NCI-H748 (cell line): ENCODE measurements around the gene ZNF384.
"Not testable (repeated sequence)": the region's sequence is repeated elsewhere in the genome, so short reads cannot be mapped to it uniquely, and the experiment has no call there.

ENCODE experiments used
- DNase-seq: peaks from one replicate; lab custom pipeline; 2025; ENCODE audit not compliant: unreplicated experiment; lab: John Stamatoyannopoulos, UW

ZNF384 gene

DNA sequence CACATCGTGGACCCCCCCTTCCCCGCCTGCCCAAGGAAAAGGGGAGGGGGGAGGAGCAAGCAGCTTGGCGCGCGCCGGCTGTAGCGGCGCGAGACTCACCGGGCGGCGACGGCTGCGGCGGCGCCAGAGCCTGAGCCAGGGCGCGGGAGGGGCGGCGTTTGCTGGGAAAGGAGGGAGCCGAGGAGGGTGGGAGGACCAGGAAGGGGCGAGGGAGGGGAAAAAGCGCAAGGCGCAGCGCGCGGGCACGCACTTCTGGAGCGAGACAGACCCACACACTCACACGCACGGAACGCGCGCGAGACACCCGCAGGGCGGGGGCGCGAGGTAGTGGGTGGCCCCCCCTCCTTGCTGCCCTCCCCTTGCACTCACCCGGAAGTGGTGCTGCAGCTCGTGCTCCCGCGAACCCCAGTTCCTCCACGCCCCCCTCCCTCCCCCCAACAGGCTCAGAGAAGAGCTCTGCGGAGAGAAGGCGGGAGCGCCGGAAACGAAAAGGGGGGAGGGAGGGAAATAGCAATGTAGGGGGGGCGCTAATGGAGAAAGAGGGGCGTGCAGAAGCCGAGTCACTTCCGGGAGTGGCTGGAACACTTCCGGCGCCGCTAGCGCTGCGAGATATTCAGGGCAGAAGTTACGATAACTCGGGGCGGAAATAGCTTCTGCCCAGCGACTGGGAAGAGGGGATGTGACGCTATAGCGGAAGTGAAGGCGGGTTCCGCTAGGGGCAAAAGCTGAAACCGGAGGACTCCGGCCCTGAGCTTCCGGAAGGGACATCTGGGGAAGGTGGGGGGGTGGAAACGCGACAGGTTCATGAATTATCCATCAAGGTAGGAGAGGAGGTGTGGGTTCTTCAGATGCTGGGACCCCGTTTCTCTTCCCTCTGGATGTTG lies at the start of gene ZNF384:
Gene ZNF384 (minus strand): TSS at position 377 of the 884 bp plus-strand sequence. CDS start 9,855 bp downstream, outside the sequence.
- peak; percentile 99 for DNase-seq

- no peak for DNase-seq
Measured at GRCh38 chr12:6736754-6737153, 47.6 kb upstream of the ZNF384 start.

- peak; percentile 38 for DNase-seq
Measured at GRCh38 chr12:6735448-6736191, 46.4 kb upstream of the ZNF384 start.

DNA sequence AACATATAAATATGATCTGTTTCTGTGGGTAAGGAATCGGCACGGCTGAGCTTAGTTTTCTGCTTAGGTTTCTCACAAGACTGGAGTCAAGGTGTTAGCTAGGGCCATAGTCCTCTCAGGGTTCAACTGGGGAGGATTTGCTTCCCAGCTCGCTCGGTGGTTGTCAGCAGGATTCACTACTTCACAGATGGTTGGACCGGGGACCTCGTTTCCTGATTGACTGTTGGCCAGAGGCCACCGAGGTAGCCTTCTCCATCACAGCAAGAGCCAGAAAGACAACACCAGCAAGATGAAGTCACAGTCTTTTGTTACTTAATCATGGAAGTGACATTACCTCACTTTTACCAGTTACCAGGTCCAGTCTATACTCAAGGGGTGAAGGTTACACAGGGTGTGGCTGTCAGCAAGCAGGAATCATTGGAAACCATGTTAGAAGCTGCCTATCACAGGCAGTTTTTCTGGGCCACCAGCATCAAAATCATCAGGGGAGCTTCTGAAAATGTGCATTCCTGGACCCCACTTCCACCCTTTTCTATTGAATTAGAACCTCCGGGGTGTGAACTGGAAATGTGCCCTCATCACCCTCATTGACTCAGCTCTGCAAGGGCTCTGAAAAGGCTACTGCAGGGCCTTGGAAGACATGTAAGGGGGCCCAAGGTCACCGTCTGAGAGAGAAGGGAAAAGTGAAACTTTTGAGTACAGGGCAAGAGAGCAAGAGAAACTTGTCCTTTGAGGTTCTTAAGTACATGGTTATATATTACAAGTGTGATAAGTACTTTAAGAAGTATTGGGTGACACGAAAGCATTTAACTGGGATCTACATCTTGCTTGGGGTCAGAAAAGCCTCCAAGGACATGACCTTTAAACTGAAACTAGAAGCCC lies 45.6 kb upstream of the ZNF384 start:
- no peak for DNase-seq

DNA sequence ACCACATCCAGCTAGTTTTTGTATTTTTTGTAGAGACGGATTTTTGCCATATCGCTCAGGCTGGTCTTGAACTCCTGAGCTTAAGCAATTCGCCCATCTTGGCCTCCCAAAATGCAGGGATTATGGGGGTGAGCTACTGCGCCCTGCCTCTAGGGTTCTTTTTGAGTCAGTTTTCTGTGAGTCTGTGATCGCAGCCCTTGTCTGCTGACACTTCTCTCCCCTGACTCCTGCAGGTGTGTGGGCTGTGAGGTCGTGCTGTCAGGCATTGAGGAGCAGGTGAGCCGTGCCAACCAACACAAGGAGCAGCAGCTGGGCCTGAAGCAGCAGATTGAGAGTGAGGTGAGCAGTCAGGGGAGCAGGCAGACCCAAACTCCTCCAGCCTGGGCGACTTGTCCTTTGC lies 41.0 kb upstream of the ZNF384 start:
- no peak for DNase-seq

GRCh38 chr12:6729186-6729585 lies 40.0 kb upstream of the ZNF384 start:
- DNase-seq: no peak

DNA sequence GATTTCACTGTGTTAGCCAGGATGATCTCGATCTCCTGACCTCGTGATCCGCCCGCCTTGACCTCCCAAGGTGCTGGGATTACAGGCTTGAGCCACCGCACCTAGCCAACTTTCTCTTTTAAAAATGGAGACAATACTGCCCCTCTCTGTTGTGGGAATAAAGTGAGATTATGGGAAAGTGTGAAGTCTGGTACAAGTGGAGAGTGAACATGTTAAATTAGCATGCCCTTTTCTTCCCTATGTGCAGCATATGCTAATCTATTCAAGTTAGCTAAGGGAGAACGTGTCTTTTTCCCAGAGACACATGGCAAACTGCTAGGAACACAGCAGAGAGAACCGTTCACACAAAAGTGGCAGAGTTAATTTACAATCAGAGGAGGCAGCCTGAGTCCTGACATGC lies 36.2 kb upstream of the ZNF384 start:
- no peak for DNase-seq

DNA sequence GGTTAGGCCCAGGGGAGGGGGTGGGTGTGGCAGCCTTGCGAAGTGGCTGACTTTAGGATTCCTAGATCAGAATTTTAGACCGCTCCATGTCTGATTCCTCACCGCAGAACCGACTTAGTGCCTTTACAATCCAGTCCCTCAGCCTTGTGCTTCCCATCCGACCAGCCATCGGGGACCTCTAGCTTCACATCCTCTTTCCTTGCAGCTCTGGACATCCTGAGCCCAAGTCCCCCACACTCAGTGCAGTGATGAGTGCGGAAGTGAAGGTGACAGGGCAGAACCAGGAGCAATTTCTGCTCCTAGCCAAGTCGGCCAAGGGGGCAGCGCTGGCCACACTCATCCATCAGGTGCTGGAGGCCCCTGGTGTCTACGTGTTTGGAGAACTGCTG lies 35.2 kb upstream of the ZNF384 start:
- DNase-seq: peak; percentile 39

DNA sequence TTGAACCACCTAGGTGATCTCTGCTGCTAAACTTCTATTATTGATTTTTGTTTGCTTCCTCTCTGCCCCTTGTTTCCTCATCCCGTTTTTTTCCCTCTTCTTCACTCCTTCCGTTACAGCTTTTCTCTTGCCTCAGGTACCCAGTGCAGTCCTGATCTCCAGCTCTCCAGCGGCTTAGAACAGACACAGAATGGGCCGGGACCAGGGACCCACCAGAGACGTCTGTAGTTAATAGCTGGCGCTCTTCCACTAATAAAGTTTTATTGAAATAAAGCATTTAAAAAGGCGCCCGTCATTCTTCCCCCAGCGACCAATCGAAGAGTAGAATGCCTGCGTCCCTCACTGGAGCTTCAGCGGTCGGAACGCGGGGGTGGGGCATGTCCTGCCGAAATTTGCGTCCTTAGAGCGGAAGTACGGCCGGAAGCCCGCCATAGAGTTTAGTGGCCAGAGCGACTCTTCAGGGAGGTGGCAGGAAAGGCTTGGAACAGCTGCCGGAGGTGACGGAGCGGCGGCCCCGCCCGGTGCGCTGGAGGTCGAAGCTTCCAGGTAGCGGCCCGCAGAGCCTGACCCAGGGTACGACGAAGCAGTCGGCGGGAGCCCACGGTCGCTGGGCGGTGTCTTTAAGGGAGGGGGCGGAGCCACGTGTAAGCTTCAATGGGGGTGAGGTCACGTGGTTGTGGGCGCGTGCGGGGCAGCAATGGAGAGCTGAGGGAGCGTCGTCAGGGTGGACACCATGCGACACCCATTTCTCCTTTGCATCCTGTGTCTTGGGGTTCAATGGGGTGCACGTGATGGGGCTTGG lies 34.6 kb upstream of the ZNF384 start, which contains the start of gene COPS7A:
Gene COPS7A (plus strand): TSS at position 440 of the 802 bp plus-strand sequence. CDS start 611 bp downstream, outside the sequence.
- DNase-seq: peak; percentile 99

- no peak for DNase-seq
Measured at GRCh38 chr12:6722863-6723262, 33.7 kb upstream of the ZNF384 start.

DNA sequence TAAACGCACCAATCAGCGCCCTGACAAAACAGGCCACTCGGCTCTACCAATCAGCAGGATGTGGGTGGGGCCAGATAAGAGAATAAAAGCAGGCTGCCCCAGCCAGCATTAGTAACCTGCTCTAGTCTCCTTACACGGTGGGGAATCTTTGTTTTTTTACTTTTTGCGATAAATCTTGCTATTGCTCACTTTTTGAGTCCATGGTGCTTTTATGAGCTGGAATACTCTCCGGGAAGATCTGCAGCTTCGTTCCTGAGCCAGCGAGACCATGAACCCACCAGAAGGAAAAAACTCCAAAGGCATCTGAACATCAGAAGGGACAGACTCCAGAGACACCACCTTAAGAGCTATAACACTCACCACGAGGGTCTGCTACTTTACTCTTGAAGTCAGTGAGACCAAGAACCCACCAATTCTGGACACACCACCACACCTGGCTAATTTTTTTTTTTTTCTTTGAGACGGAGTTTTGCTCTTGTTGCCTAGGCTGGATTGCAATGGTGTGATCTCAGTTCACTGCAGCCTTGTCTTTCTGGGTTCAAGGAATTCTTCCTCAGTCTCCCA lies 27.8 kb upstream of the ZNF384 start:
- DNase-seq: no peak

DNA sequence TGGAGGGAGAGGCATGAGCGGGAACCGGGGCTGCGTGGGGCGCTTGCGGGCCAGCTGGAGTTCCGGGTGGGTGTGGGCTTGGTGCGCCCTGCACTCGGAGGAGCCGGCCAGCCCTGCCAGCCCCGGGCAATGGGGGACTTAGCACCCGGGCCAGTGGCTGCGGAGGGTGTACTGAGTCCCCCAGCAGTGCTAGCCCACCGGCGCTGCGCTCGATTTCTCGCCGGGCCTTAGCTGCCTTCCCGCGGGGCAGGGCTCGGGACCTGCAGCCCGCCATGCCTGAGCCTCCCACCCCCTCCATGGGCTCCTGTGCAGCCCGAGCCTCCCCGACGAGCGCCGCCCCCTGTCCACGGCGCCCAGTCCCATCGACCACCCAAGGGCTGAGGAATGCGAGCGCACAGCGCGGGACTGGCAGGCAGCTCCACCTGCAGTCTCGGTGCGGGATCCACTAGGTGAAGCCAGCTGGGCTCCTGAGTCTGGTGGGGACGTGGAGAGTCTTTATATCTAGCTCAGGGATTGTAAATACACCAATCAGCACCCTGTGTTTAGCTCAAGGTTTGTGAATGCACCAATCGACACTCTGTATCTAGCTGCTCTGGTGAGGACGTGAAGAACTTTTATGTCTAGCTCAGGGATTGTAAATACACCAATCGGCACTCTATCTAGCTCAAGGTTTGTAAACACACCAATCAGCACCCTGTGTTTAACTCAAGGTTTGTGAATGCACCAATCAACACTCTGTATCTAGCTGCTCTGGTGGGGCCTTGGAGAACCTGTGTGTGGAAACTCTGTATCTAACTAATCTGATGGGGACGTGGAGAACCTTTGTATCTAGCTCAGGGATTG lies 27.1 kb upstream of the ZNF384 start:
- not testable (repeated sequence) for DNase-seq

GRCh38 chr12:6708960-6709394 lies 19.8 kb upstream of the ZNF384 start:
- DNase-seq: peak; percentile 18

- not testable (repeated sequence) for DNase-seq
Measured at GRCh38 chr12:6708351-6708750, 19.2 kb upstream of the ZNF384 start.

DNA sequence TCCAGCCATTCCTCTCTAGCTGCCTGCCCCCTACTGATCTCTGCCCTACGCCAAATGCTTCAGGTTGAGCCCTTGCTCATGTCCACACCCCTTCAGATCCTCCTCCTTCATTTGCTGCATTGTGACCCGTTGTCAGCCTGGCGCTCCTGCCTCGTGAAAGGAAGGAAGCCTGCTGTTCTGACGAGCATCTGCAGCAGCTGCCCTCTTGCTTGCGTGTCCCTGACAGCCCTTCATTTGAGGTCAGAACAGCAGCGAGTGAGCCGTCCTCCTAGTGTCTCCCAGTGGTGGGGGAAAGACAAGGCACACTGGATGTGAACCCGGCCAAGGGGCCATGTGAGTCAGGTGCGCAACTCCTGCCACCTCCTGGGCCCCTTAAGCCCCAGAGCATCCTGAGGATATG lies 14.5 kb upstream of the ZNF384 start:
- DNase-seq: peak; percentile 33

- DNase-seq: no peak
Measured at GRCh38 chr12:6701078-6701768, 12.0 kb upstream of the ZNF384 start.

GRCh38 chr12:6700646-6701051 lies 11.5 kb upstream of the ZNF384 start, which contains the start of gene PIANP:
Gene PIANP (minus strand): TSS chr12:6700815. CDS start chr12:6698061, 2,754 bp downstream.
- DNase-seq: peak; percentile 45

GRCh38 chr12:6699989-6700645 lies 10.9 kb upstream of the ZNF384 start:
- DNase-seq: peak; percentile 36
